ENCODE data around the gene WDR18.
A peak's percentile ranks its signal among the peaks of the same experiment; 100 is the strongest.

The WDR18 gene, protein sequence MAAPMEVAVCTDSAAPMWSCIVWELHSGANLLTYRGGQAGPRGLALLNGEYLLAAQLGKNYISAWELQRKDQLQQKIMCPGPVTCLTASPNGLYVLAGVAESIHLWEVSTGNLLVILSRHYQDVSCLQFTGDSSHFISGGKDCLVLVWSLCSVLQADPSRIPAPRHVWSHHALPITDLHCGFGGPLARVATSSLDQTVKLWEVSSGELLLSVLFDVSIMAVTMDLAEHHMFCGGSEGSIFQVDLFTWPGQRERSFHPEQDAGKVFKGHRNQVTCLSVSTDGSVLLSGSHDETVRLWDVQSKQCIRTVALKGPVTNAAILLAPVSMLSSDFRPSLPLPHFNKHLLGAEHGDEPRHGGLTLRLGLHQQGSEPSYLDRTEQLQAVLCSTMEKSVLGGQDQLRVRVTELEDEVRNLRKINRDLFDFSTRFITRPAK

DNA sequence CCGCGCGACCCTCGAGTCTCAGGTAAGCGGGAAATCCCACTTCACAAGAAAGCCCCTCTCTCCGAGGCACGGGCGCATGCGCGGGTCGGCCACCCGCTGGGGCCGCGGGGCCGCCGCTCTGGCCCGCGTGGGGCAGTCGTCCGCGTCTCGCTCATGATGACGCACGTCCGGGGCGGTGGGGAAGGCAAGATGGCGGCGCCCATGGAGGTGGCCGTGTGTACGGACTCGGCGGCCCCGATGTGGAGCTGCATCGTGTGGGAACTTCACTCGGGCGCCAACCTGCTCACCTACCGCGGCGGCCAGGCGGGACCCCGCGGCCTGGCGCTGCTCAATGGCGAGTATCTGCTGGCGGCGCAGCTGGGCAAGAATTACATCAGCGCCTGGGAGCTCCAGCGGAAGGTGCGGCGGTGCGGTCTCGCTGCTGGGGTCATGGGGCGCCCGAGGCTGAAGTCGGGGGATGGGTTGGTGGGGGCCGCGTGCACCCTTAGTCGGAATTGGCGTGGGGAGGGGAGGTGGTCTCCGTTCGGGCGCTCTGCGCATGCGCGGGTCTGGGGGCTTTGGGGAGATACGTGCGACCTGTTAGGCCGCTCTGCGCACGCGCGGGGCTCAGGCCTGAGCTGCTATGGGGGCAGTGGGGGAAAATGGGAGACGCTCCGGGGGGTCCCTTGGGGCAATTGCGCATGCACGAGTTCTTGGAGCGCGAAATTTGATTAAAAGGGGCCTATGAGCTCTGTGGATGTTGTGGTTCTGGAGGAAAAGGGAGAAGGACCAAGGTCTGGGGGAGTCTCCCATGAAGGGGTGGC is at the start of gene WDR18:
Gene WDR18, plus strand, starts transcription at position 181 of the 803 bp plus-strand sequence. Its CDS starts 9 bp downstream, at position 190.
- no peaks in the 10 kb centered on the region for H3K27me3 ChIP-seq (ENCODE audit: control insufficient read depth in 1 of 2, insufficient read depth in 2 of 2, low read length in 2 of 2)
- peaks cover 11% of the 10 kb centered on the region for H3K4me1 ChIP-seq (ENCODE audit: insufficient read depth, low read length)
- peak within 1 kb of the TSS; percentile 80 for H3K9ac ChIP-seq (ENCODE audit: low read length)
- peak within 1 kb of the TSS; percentile 84 to 96 for H3K4me3 ChIP-seq (ENCODE audit: low read depth in 1 of 2, low read length in 2 of 2)
- H3K9me3 ChIP-seq (ENCODE audit: low read length) = no peaks in the 10 kb centered on the region
- H3K36me3 ChIP-seq (ENCODE audit: insufficient read depth, low read length) = peaks cover 18% of the 10 kb centered on the region
- H3K27ac ChIP-seq (ENCODE audit: low read depth, low read length) = peak within 1 kb of the TSS; percentile 93

DNA sequence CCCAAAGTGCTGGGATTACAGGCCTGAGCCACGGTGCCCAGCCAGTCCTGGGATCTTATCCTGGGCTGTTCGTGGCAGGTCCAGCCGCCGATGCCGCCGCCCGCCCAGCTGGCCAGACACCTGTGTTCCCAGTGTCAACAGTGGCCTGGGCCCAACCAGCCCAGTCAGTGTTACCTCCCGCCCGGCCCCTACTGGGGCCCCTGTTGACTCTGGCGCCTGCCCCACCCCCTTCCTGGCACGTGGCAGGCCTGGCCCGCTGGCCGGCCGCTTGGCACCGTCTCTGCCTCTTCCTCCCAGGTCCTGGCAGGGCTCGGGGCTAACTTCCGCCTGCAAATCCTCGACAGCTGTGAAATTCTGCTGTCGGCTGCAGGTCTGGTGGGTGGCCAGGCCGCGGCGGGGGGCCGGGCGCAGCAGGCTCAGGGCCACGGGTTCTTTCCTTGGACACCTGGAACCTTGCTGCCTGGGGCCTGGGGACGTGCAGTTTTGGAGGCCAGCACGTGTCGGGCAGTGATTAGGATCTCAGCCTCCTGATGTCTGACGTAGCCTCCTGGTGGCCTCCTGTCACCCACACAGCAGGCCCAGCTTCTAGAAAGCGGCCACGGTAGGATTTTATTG is 49.2 kb upstream of the WDR18 start:
- no peak overlapping the region for H3K9ac ChIP-seq (ENCODE audit: low read length)
- peak overlapping the region; percentile 75 for H3K27ac ChIP-seq (ENCODE audit: low read depth, low read length)
- no peaks in the 10 kb centered on the region for H3K36me3 ChIP-seq (ENCODE audit: insufficient read depth, low read length)
- no peaks in the 10 kb centered on the region for H3K27me3 ChIP-seq (ENCODE audit: control insufficient read depth in 1 of 2, insufficient read depth in 2 of 2, low read length in 2 of 2)
- no peaks in the 10 kb centered on the region for H3K9me3 ChIP-seq (ENCODE audit: low read length)
- peaks cover 31% of the 10 kb centered on the region for H3K4me1 ChIP-seq (ENCODE audit: insufficient read depth, low read length)
- no peak overlapping the region for H3K4me3 ChIP-seq (ENCODE audit: low read depth in 1 of 2, low read length in 2 of 2)

DNA sequence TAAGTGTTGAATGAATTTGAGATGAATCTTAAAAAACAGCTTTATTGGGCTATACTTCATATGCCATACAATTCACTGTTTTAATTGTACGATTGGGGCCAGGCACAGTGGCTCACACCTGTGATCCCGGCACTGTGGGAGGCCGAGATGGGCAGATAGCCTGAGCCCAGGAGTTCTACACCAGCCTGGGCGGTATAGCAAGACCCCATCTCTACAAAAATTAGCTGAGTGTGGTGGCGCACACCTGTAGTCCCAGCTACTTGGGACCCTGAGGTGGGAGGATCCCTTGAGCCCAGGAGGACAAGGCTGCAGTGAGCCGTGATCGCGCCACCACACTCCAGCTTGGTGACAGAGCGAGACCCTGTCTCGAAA is 48.0 kb upstream of the WDR18 start:
- Histone ChIP-seq H3K36me3 (ENCODE audit: insufficient read depth, low read length) (no peaks in the 10 kb centered on the region), H3K9me3 (ENCODE audit: low read length) (no peaks in the 10 kb centered on the region), H3K4me1 (ENCODE audit: insufficient read depth, low read length) (peaks cover 38% of the 10 kb centered on the region), H3K4me3 (ENCODE audit: low read depth in 1 of 2, low read length in 2 of 2) (no peak overlapping the region), H3K9ac (ENCODE audit: low read length) (no peak overlapping the region), H3K27ac (ENCODE audit: low read depth, low read length) (no peak overlapping the region), H3K27me3 (ENCODE audit: control insufficient read depth in 1 of 2, insufficient read depth in 2 of 2, low read length in 2 of 2) (no peaks in the 10 kb centered on the region)

DNA sequence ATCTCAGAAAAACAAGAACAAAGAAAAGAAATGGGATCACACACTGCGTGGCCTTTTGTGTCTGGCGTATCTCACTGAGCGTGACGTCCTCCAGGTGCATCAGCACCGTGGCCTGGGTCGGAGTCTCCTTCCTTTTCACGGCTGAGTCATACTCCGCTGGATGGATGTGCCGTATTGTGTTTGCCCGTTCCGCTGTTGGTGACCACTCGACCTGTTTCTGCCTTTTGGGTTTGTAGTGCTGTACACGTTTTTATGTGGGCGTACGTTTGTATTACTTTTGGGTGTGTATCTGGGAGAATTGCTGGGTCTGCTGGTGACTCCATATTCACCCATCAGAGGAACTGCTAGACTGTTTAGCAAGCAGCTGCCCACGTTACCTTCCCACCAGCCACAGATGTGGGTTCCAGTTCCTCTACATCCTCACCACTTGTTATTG is 46.9 kb upstream of the WDR18 start:
- no peaks in the 10 kb centered on the region for H3K27me3 ChIP-seq (ENCODE audit: control insufficient read depth in 1 of 2, insufficient read depth in 2 of 2, low read length in 2 of 2)
- H3K27ac ChIP-seq (ENCODE audit: low read depth, low read length) = no peak overlapping the region
- H3K4me3 ChIP-seq (ENCODE audit: low read depth in 1 of 2, low read length in 2 of 2) = no peak overlapping the region
- H3K9ac ChIP-seq (ENCODE audit: low read length) = no peak overlapping the region
- no peaks in the 10 kb centered on the region for H3K9me3 ChIP-seq (ENCODE audit: low read length)
- H3K4me1 ChIP-seq (ENCODE audit: insufficient read depth, low read length) = peaks cover 44% of the 10 kb centered on the region
- no peaks in the 10 kb centered on the region for H3K36me3 ChIP-seq (ENCODE audit: insufficient read depth, low read length)

DNA sequence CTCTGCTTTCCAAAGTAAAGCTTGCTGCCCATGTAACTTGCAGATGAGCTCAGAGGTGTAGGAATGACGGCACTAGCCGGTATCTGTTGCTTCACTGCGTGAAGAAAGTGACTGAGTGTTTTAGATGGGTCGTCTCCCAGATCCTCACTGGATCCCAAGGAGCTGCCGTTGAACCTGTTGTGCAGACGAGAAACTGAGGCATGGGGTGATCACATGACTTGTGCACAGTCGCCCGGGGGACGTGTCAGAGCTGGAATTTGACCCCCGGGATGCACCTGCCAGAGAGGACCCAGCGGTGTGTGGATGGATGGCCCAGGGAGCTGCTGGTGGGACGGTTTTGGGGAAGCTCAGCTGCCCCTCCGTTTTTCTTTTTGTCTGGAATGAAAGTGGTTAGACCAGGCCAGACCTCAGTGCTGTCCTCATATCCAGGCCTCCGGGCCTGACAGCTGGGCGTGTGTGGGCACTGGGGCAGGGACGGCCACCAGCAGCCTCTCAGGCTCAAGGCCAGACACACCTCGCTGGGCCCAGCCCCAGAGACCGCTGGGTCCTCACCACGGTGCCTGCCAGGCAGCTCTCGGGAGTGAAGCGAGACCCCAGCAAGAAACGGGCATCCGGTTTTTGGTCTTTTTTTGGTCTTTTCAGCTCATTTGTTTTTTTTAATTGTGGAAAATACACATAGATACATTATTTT is 45.8 kb upstream of the WDR18 start:
- no peaks in the 10 kb centered on the region for H3K36me3 ChIP-seq (ENCODE audit: insufficient read depth, low read length)
- H3K9ac ChIP-seq (ENCODE audit: low read length) = no peak overlapping the region
- no peak overlapping the region for H3K4me3 ChIP-seq (ENCODE audit: low read depth in 1 of 2, low read length in 2 of 2)
- H3K9me3 ChIP-seq (ENCODE audit: low read length) = no peaks in the 10 kb centered on the region
- peaks cover 35% of the 10 kb centered on the region for H3K4me1 ChIP-seq (ENCODE audit: insufficient read depth, low read length)
- H3K27ac ChIP-seq (ENCODE audit: low read depth, low read length) = no peak overlapping the region
- no peaks in the 10 kb centered on the region for H3K27me3 ChIP-seq (ENCODE audit: control insufficient read depth in 1 of 2, insufficient read depth in 2 of 2, low read length in 2 of 2)

DNA sequence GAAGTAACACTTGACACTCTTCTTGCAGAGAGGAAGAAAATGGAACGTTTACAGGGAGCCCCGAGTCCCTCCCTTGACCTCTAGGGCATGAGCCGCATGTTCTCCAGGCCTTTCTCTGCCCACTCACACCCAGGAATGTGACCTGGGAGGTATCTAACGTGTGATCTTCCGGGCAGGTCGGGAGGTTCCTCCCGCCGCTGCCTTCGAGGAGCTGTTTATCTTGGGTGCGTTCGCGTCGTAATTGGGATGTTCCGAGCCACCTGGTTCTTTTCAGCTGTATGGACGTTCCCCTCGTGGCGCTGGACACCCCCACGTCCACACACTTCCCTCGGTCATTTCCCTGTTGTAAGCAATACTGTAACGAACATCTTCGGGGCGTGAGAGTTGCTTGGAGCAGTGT is 44.7 kb upstream of the WDR18 start:
- Histone ChIP-seq H3K4me1 (ENCODE audit: insufficient read depth, low read length) (peaks cover 24% of the 10 kb centered on the region), H3K27ac (ENCODE audit: low read depth, low read length) (no peak overlapping the region), H3K9me3 (ENCODE audit: low read length) (no peaks in the 10 kb centered on the region)

DNA sequence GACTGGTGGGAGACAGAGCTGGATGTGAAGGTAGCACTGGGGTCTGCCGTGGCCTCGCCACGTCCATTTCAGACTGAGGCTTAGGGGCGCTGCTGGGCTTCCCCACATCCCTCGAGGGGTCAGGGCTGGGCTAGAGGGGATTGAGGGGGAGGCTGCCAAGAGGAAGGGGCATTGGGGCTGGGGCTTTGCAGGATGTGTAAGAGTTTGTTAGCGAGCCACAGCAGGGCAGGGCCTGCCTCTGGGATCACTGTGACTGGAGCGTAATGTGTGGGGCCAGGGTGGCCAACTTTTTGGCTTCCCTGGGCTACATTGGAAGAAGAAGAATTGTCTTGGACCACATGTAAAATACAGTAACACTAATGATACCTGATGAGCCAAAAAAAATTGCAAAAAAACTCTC is 44.2 kb upstream of the WDR18 start:
- no peak overlapping the region for H3K9ac ChIP-seq (ENCODE audit: low read length)
- no peak overlapping the region for H3K4me3 ChIP-seq (ENCODE audit: low read depth in 1 of 2, low read length in 2 of 2)
- no peaks in the 10 kb centered on the region for H3K27me3 ChIP-seq (ENCODE audit: control insufficient read depth in 1 of 2, insufficient read depth in 2 of 2, low read length in 2 of 2)
- H3K4me1 ChIP-seq (ENCODE audit: insufficient read depth, low read length) = peaks cover 19% of the 10 kb centered on the region
- no peaks in the 10 kb centered on the region for H3K36me3 ChIP-seq (ENCODE audit: insufficient read depth, low read length)
- peak overlapping the region; percentile 76 for H3K27ac ChIP-seq (ENCODE audit: low read depth, low read length)
- no peaks in the 10 kb centered on the region for H3K9me3 ChIP-seq (ENCODE audit: low read length)

More for the DNA sequence above, 44.7 kb upstream of the WDR18 start:
- Histone ChIP-seq H3K9ac (ENCODE audit: low read length) (no peak overlapping the region), H3K27me3 (ENCODE audit: control insufficient read depth in 1 of 2, insufficient read depth in 2 of 2, low read length in 2 of 2) (no peaks in the 10 kb centered on the region), H3K4me3 (ENCODE audit: low read depth in 1 of 2, low read length in 2 of 2) (no peak overlapping the region), H3K36me3 (ENCODE audit: insufficient read depth, low read length) (no peaks in the 10 kb centered on the region)

DNA sequence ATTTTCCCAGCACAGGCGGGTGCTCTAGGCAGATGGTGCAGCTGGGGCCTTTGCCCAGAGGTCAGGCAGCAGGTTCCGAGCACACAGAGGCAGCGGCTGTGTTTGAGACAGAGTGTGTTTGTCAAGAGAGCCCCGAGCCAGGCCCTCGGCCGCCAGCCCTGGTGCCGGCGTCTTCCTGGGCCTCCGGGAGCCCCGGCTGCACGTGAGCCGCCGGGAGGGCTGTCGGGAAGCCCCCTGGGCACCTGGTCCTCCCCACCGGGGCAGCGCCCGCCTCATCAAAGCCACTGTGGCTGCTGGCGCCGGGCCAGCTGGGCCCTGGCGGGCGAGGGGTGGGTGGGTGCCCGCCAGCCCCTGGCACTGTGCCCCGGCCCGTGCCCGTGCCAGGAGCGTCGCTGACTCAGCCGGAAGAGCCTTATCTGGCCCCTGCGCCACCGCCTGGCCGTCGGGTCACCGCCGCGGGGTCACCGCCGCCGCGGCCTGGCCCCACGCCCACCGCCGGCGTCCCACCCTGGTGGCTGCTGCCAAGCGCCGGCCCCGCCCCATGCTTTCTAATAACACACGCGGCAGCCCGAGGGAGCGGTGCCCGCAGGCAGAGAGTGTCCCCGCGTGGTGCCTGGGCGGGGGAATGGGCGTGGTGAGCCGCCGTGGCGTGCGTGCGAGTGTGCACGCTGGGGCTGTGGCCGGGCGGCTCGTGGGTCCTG is 43.4 kb upstream of the WDR18 start:
- H3K27me3 ChIP-seq (ENCODE audit: control insufficient read depth in 1 of 2, insufficient read depth in 2 of 2, low read length in 2 of 2) = no peaks in the 10 kb centered on the region
- no peaks in the 10 kb centered on the region for H3K9me3 ChIP-seq (ENCODE audit: low read length)
- peak overlapping the region; percentile 3 to 32 for H3K4me3 ChIP-seq (ENCODE audit: low read depth in 1 of 2, low read length in 2 of 2)
- H3K36me3 ChIP-seq (ENCODE audit: insufficient read depth, low read length) = no peaks in the 10 kb centered on the region
- H3K4me1 ChIP-seq (ENCODE audit: insufficient read depth, low read length) = peaks cover 14% of the 10 kb centered on the region
- peak overlapping the region; percentile 76 for H3K27ac ChIP-seq (ENCODE audit: low read depth, low read length)
- peak overlapping the region; percentile 3 for H3K9ac ChIP-seq (ENCODE audit: low read length)

DNA sequence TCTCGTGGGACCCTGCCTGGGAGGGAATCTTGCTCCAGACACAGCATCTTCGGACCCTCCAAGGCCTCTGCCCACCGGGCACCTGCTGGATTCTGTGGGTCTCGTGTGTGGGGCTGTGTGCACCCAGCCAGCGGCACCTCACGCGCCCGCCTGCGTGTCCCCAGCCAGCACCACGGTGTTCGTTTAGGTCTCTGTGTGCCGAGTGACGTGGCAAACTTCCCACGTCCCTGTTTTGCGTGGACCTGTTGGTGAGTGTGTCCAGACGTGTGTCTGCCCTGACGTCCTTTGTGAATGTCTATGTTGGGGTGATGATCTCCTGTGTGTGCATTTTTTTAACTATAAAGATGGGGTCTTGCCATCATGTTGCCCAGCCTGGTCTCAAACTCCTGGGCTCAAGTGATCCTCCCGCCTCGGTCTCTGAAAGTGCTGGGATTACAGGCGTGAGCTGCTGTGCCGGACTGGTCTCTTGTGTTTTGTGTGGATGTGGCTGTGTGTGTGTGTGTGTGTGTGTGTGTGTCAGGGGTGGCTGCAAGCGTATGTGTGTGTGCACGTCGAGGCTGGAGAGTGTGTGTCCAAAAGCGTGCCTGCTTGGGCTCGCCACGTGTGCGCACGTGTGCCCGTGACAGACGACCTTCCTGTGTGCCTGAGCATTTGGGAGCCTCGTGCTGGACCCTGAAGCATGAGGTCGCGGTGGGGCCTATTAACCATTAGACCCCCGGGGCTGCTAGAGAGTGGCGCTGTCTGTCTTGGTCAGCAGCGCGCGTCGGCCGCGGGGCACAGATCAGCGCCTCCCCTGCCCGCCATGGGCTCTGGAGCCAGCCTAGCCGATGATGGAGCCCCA is 42.6 kb upstream of the WDR18 start:
- H3K9me3 ChIP-seq (ENCODE audit: low read length) = no peaks in the 10 kb centered on the region
- no peaks in the 10 kb centered on the region for H3K36me3 ChIP-seq (ENCODE audit: insufficient read depth, low read length)
- H3K4me3 ChIP-seq (ENCODE audit: low read depth in 1 of 2, low read length in 2 of 2) = peak overlapping the region; percentile 3 to 32
- peak overlapping the region; percentile 76 for H3K27ac ChIP-seq (ENCODE audit: low read depth, low read length)
- peaks cover 14% of the 10 kb centered on the region for H3K4me1 ChIP-seq (ENCODE audit: insufficient read depth, low read length)
- H3K27me3 ChIP-seq (ENCODE audit: control insufficient read depth in 1 of 2, insufficient read depth in 2 of 2, low read length in 2 of 2) = no peaks in the 10 kb centered on the region
- H3K9ac ChIP-seq (ENCODE audit: low read length) = peak overlapping the region; percentile 3

DNA sequence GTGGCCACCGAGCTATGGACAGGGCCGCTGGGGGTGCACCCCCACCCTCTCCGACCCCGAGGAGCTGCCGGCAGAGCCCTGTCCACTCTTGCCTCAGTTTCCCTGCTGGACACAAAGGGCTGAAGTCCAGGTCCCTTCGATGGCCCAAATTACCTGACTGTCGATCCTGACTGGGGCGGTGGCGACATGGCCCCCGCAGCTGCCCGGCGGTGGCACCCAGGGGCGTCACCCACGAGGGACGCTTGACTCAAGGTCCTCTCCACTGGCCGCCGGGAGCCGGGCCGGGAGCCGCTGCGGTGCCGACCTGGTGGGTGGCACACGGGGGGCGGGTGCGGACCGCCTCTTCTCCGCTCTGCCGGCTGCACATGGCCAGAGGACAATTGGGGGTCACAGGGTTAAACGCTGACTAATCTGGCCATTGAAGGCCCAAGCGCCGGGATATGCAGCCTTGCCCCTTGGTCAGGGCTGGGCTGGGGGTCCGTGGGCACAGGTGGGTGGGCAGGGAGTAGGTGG is 42.0 kb upstream of the WDR18 start:
- Histone ChIP-seq H3K4me3 (ENCODE audit: low read depth in 1 of 2, low read length in 2 of 2) (no peak overlapping the region), H3K27me3 (ENCODE audit: control insufficient read depth in 1 of 2, insufficient read depth in 2 of 2, low read length in 2 of 2) (no peaks in the 10 kb centered on the region), H3K27ac (ENCODE audit: low read depth, low read length) (no peak overlapping the region), H3K9ac (ENCODE audit: low read length) (no peak overlapping the region), H3K4me1 (ENCODE audit: insufficient read depth, low read length) (peaks cover 14% of the 10 kb centered on the region), H3K36me3 (ENCODE audit: insufficient read depth, low read length) (no peaks in the 10 kb centered on the region), H3K9me3 (ENCODE audit: low read length) (no peaks in the 10 kb centered on the region)
